Measurements from ENCODE around the gene PANX2. TPM values are rescaled to one million over a fixed set of nuclear protein-coding genes. Genes with fewer than 3 reads are reported as not detected.

The PANX2 gene
- total and polyA plus RNA-seq, 9 of the 15 experiments (the other 6 are each of a cell fraction or from before 2014, with no cell fraction given): 0.01 to 3.9 (median 0.67) TPM; not detected in 1

- TF ChIP-seq MLLT1 (IDR thresholded peaks at IDR 0.05): no peak
Measured at GRCh38 chr22:50201191-50202129, 30.9 kb downstream of the PANX2 start (continued).

- in situ Hi-C loops (cut with MboI) (no loop called here), intact Hi-C loops (cut with micrococcal nuclease) (no loop called here)
- Histone ChIP-seq H3K9me1 (ENCODE audit: control insufficient read depth, insufficient read depth, low read length) (no peaks in the 10 kb centered on the region), H3K36me3 (ENCODE audit: control insufficient read depth, insufficient read depth, low read length) (peaks cover 42% of the 10 kb centered on the region; the same call in 1 of the 3 replicates), H2AFZ (ENCODE audit: low read depth, low read length) (no peak overlapping the region), H3K27me3 (ENCODE audit: control insufficient read depth in 2 of 2, insufficient read depth in 2 of 2, low read length in 2 of 2) (no peaks in the 10 kb centered on the region), H3K79me2 (ENCODE audit: control insufficient read depth, insufficient read depth, low read length) (peaks cover 20% of the 10 kb centered on the region), H3K4me2 (ENCODE audit: insufficient read depth, low read length) (peak overlapping the region; percentile 84), H3K9me3 (replicated peaks; ENCODE audit: control insufficient read depth, insufficient read depth, low read depth, low read length) (peaks cover 3% of the 10 kb centered on the region; the same call in 1 of the 2 replicates), H3K4me3 (peak overlapping the region; percentile 56), H3K4me1 (replicated peaks in 1 of 2; ENCODE audit: control insufficient read depth in 2 of 2, insufficient read depth in 2 of 2, low read length in 2 of 2) (peaks cover 5 to 52% of the 10 kb centered on the region in 2 experiments; a peak in 3 of 5 replicates), H3K9ac (ENCODE audit: insufficient read depth in 1 of 2, low read depth in 2 of 2, low read length in 2 of 2) (peak overlapping the region; percentile 70 to 95; a peak in 3 of 4 replicates), H3K27ac (ENCODE audit: extremely low read depth, low read depth, low read length) (0 out of 3 replicates have a peak overlapping the region, but pooled peaks have one; percentile 62), H4K20me1 (replicated peaks; ENCODE audit: control insufficient read depth, insufficient read depth, low read length) (no peaks in the 10 kb centered on the region)
- BruUV-seq (replicated peaks): no TSS peak
- no peak for FAIRE-seq
- TF ChIP-seq MGA (IDR thresholded peaks at IDR 0.05) (peak; percentile 45; the same call in 1 of the 2 replicates), EGR1 (conservative IDR thresholded peaks at IDR 0.05) (0 out of 2 replicates have a peak, but pooled peaks have one; percentile 11), MEF2D (tag; conservative IDR thresholded peaks at IDR 0.05; ENCODE audit: low read depth) (no peak)
- no peak for ATAC-seq
- ChIA-PET CTCF (ENCODE audit: low intra/inter-chr PET ratio) (no interaction called here), POLR2A (interaction anchor here (0.7 kb wide), 1 partner anchor 13 kb away, joined by 3 read pairs; no protein-coding TSS in a partner anchor)
- 59% methylated on average over 11 of the region's 13 CpGs for WGBS (ENCODE audit: insufficient coverage, low coverage, missing lambda C conversion rate)
- DNase-seq (ENCODE audit: extremely low read depth in 1 of 4, low spot score in 3 of 4): no peak
Measured at GRCh38 chr22:50202130-50202666, 31.7 kb downstream of the PANX2 start.
